Medulla oblongata (tissue), 1 donor: Measurements from ENCODE around the gene HIVEP3.

Source experiments
- DNase-seq: peaks from one replicate; pipeline ENCODE4 v3.0.0-alpha.2; 2015; ENCODE audit errors: extremely low spot score

Gene HIVEP3

GRCh38 chr1:41468122-41468762 is 450.5 kb downstream of the HIVEP3 start:
- DNase-seq = no peak

DNA sequence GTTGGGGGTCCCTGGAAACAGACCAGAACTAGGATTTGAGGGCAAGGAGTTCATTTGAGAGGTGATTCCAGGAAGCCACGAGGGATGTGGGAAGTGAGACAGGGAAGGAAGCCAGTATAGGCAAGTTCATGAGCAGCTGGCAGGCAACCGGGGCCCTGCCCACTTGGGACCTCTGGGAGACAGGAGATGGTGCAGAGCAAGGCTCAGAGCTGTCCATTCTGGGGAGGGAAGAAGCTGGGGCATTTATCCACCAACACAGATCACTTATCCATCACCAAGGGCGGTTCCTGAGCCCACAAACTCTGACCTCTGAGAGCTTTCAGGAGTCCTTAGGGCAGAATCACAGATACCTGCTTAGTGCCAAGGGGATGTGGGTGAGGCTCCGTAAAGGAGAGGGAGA is 451.0 kb downstream of the HIVEP3 start:
- DNase-seq = no peak

- no peak for DNase-seq
Measured at GRCh38 chr1:41466146-41466545, 452.6 kb downstream of the HIVEP3 start.

GRCh38 chr1:41465741-41466140 is 453.0 kb downstream of the HIVEP3 start:
- no peak for DNase-seq

DNA sequence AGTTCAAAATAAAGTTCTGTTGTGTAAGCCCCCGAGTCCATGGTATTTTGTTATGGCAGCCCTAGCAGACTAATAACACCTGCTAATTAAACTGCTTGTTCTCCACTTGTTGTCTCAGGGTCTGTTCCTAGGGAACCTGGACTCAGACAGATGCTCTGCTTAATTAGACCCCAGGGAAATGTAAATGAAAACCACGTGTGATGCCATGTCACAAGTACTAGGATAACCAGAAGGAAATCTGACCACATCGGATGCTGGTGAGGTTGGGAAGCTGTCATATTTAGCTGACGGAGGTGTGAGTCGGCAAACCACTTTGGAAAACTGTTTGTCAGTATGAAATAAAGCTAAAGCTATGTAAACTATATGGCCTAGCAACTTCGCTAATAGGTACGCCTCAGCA is 453.8 kb downstream of the HIVEP3 start:
- no peak for DNase-seq

DNA sequence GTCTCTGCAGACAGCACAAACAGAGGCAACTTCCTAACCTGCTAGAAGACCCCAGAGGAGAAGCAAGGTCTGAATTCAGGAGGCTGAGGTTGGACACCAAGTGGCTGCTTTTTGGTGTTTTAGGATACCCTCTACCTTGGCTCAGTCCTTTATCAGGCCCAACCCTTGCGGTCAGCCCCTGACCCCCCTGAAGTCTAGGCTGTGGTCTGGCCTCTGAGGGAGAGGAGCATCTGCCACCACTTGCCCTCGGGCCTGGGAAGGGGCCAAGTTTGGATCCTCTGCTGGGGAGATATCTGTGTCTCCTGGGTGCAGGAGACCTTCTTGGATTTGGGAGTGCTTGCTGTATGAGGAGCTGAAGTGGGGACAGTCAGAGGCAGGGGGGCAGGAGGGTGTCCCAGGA is 455.2 kb downstream of the HIVEP3 start:
- no peak for DNase-seq

DNA sequence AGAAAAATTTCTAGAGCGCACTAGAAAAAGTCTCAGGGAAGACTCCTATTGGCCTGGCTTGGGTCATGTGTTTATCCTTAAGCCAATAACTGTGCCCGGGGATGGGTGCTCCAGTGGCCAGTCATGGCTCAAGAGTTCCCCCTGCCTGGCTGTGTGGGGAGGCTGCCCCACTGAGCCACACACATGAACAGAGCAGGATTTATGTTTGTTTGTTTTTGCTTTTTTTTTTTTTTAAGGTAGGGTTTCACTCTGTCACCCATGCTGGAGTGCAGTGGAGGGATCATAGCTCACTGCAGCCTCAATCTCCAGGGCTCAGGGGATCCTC is 456.1 kb downstream of the HIVEP3 start:
- DNase-seq = no peak

GRCh38 chr1:41461790-41462679 is 456.7 kb downstream of the HIVEP3 start:
- DNase-seq = no peak

- no peak for DNase-seq
Measured at GRCh38 chr1:41456847-41457540, 461.7 kb downstream of the HIVEP3 start.
